Memory B cell (primary cell): ENCODE data around the gene CHCHD1.
A peak's percentile ranks its signal among the peaks of the same experiment; 100 is the strongest.
"Not testable (repeated sequence)": the region's sequence is repeated elsewhere in the genome, so short reads cannot be mapped to it uniquely, and the experiment has no call there.

Experiments used
- ATAC-seq: fragments of 150-1000 bp; cut with Tn5 transposase; 2 replicates; pipeline ENCODE4 v1.10.0; 2021; ENCODE audit warnings: low read depth, mild to moderate bottlenecking, moderate library complexity
- DNase-seq, 2 donors: peaks; one replicate each; pipeline ENCODE4 v3.0.0; 2022; ENCODE audit warnings: low spot score in 2 of 2
- H3K27ac Mint-ChIP-seq: one replicate; pipeline ENCODE4 v1.8.0; 2022; ENCODE audit warnings: mild to moderate bottlenecking, moderate library complexity, mixed read lengths
- H3K27me3 Mint-ChIP-seq: one replicate; pipeline ENCODE4 v1.8.0; 2022; ENCODE audit warnings: mixed read lengths
- H3K36me3 Mint-ChIP-seq: one replicate; pipeline ENCODE4 v1.8.0; 2022; ENCODE audit warnings: mild to moderate bottlenecking, mixed read lengths
- H3K4me1 Mint-ChIP-seq: one replicate; pipeline ENCODE4 v1.8.0; 2022; ENCODE audit warnings: mixed read lengths
- H3K4me3 Mint-ChIP-seq: one replicate; pipeline ENCODE4 v1.8.0; 2022; ENCODE audit warnings: mild to moderate bottlenecking, moderate library complexity, mixed read lengths
- H3K9me3 Mint-ChIP-seq: one replicate; pipeline ENCODE4 v1.8.0; 2022; ENCODE audit warnings: mixed read lengths

The CHCHD1 gene

DNA sequence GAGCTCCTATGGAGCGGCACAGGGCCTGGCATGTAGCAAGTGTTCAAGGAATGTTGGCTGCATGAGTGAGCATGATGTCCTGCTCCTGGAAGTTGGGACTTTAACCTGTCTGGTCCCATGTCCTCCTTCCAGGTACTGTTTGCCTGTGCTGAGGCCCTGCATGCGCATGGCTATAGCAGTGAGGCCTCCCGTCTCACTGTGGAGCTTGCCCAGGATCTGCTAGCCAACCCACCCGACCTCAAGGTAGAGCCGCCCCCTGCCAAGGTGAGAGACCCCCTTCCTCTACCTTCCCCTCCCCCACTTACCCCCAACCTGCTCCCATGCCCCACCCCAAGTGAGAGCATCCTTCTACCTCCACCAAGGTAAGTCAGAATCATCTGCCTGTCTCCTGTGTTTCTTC lies 11.6 kb downstream of the CHCHD1 start:
- Mint-ChIP-seq H3K27me3 (no peaks in the 10 kb centered on the region), H3K4me3 (no peak overlapping the region), H3K36me3 (peaks cover 37% of the 10 kb centered on the region), H3K4me1 (peaks cover 5% of the 10 kb centered on the region), H3K27ac (no peak overlapping the region), H3K9me3 (no peaks in the 10 kb centered on the region)
- no peak for DNase-seq
- ATAC-seq: no peak

DNA sequence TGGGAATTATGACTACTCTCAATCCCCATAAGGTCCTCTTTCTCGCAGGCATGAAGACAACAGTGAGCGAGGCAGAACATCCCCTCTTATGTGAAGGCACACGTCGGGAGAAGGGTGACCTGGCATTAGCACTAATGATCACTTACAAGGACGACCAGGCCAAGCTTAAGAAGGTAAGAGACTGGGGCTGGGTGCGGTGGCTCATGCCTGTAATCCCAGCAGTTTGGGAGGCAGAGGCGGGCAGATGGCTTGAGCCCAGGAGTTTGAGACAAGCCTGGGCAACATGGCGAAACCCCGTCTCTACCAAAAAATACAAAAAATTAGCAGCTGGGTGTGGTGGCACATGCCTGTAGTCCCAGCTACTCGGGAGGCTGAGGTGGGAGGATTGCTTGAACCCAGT lies 13.6 kb downstream of the CHCHD1 start:
- not testable (repeated sequence) for H3K4me1 Mint-ChIP-seq, H3K9me3 Mint-ChIP-seq, H3K27ac Mint-ChIP-seq, ATAC-seq, H3K27me3 Mint-ChIP-seq, DNase-seq, H3K4me3 Mint-ChIP-seq
- peaks cover 24% of the 10 kb centered on the region for H3K36me3 Mint-ChIP-seq

DNA sequence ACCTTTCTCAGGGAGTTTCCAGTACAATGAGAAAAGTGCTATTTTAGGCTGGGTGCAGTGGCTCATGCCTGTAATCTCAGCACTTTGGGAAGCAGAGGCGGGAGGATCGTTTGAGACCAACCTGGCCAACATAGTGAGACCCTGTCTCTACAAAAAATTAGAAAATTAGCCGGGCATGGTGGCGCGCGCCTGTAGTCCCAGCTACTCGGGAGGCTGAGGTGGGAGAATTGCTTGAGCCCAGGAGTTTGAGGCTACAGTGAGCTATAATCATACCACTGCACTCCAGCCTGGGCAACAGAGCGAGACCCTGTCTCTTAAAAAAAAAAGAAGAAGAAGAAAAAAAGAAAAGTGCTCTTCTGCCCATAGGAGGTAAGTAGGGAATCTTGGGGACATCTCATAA lies 14.2 kb downstream of the CHCHD1 start:
- H3K4me1 Mint-ChIP-seq, H3K9me3 Mint-ChIP-seq, H3K27me3 Mint-ChIP-seq, ATAC-seq, H3K4me3 Mint-ChIP-seq, DNase-seq: not testable (repeated sequence)
- Mint-ChIP-seq H3K27ac (peak overlapping the region; percentile 75), H3K36me3 (peaks cover 24% of the 10 kb centered on the region)

DNA sequence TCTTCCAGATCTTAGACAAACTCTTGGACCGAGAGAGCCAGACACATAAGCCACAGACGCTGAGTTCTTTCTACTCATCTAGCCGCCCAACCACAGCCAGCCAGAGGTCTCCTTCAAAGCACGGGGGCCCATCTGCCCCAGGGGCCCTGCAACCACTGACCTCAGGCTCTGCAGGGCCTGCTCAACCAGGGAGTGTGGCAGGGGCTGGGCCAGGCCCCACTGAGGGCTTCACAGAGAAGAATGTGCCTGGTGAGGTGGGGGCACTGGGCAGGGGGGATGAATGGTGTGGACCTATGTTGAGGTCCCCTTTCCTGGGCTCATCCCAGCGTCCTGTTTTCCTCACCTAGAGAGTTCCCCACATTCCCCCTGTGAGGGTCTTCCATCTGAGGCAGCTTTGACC lies 14.9 kb downstream of the CHCHD1 start:
- Mint-ChIP-seq H3K27ac (no peak overlapping the region), H3K27me3 (no peaks in the 10 kb centered on the region), H3K36me3 (peaks cover 24% of the 10 kb centered on the region), H3K9me3 (no peaks in the 10 kb centered on the region), H3K4me1 (peaks cover 2% of the 10 kb centered on the region), H3K4me3 (no peak overlapping the region)
- DNase-seq: no peak
- no peak for ATAC-seq

DNA sequence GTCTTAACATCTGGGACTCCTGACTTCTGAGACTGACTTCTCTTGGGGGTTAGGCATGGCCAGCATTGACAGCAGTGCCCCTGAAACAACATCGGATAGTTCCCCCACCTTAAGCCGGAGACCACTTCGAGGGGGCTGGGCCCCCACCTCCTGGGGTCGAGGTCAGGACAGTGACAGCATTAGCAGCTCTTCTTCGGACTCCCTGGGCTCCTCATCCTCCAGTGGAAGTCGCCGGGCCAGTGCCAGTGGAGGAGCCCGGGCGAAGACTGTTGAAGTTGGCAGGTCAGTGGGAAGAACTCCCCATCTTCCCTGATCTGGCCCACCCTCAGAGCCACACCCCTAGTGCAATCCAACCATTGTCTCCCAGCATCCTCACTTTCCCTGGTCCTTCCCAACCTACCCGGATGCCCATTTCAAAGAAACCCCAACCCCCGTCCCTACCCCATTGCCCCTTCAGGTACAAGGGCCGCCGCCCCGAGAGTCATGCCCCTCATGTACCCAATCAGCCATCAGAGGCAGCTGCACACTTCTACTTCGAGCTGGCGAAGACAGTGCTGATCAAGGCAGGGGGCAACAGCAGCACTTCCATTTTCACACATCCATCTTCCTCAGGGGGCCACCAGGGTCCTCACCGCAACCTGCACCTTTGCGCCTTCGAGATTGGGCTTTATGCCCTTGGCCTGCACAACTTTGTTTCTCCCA lies 15.6 kb downstream of the CHCHD1 start:
- DNase-seq: no peak
- H3K4me1 Mint-ChIP-seq: peaks cover 2% of the 10 kb centered on the region
- ATAC-seq: no peak
- no peak overlapping the region for H3K4me3 Mint-ChIP-seq
- no peaks in the 10 kb centered on the region for H3K27me3 Mint-ChIP-seq
- H3K27ac Mint-ChIP-seq: no peak overlapping the region
- H3K36me3 Mint-ChIP-seq: peaks cover 22% of the 10 kb centered on the region
- H3K9me3 Mint-ChIP-seq: no peaks in the 10 kb centered on the region

DNA sequence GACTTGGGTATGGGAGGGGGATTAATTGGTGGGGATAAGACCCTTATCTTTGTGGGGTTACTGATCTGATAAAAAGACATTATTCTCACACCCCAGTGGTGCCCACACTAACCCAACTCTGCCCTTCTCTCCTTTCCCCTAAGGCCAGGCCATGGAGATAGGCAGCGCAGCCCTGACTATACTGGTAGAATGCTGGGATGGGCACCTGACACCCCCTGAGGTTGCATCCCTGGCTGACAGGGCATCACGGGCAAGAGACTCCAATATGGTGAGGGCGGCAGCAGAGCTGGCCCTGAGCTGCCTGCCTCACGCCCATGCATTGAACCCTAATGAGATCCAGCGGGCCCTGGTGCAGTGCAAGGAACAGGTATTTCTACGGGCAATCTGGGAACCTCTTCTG lies 16.2 kb downstream of the CHCHD1 start:
- H3K36me3 Mint-ChIP-seq: peaks cover 25% of the 10 kb centered on the region
- no peak for DNase-seq
- H3K27me3 Mint-ChIP-seq: no peaks in the 10 kb centered on the region
- H3K4me3 Mint-ChIP-seq: no peak overlapping the region
- H3K9me3 Mint-ChIP-seq: no peaks in the 10 kb centered on the region
- no peak for ATAC-seq
- no peak overlapping the region for H3K27ac Mint-ChIP-seq
- H3K4me1 Mint-ChIP-seq: peaks cover 2% of the 10 kb centered on the region

DNA sequence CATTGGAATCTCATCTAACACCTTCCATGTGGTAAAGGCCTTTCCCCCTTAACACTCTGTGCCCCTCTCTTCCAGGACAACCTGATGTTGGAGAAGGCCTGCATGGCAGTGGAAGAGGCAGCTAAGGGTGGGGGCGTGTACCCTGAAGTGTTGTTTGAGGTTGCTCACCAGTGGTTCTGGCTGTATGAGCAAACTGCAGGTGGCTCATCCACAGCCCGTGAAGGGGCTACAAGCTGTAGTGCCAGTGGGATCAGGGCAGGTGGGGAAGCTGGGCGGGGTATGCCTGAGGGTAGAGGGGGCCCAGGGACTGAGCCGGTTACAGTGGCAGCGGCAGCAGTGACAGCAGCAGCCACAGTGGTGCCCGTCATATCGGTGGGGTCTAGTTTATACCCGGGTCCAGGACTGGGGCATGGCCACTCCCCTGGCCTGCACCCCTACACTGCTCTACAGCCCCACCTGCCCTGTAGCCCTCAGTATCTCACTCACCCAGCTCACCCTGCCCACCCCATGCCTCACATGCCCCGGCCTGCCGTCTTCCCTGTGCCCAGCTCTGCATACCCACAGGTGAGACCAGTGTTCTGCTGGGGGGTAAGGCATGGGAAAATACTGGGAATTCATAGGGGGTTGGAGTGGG lies 17.2 kb downstream of the CHCHD1 start:
- Mint-ChIP-seq H3K27ac (peak overlapping the region; percentile 47), H3K36me3 (peaks cover 30% of the 10 kb centered on the region), H3K27me3 (no peaks in the 10 kb centered on the region), H3K4me3 (no peak overlapping the region), H3K4me1 (peaks cover 7% of the 10 kb centered on the region), H3K9me3 (no peaks in the 10 kb centered on the region)
- ATAC-seq (peak; percentile 11), DNase-seq (no peak)

DNA sequence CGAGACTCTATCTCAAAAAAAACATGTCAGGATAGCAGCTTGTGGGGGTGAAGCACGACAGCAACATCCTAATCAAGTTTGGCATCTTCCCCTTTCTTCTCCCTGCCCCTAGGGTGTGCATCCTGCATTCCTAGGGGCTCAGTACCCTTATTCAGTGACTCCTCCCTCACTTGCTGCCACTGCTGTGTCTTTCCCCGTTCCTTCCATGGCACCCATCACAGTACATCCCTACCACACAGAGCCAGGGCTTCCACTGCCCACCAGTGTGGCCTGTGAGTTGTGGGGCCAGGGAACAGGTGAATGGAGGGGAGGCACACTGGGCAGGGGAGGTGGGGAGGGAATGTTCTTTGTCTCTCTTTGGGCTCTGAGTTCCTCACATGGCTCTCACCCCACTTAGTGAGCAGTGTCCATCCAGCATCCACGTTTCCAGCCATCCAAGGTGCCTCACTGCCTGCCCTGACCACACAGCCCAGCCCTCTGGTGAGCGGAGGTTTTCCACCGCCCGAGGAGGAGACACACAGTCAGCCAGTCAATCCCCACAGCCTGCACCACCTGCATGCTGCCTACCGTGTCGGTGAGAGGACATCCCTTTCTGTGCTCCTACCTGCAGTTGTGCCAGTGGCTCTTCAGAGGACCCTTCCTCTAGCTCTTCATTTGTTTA lies 18.2 kb downstream of the CHCHD1 start:
- Mint-ChIP-seq H3K36me3 (peaks cover 28% of the 10 kb centered on the region), H3K9me3 (no peaks in the 10 kb centered on the region), H3K4me3 (peak overlapping the region; percentile 27), H3K4me1 (peaks cover 7% of the 10 kb centered on the region), H3K27ac (peak overlapping the region; percentile 80), H3K27me3 (no peaks in the 10 kb centered on the region)
- ATAC-seq (no peak), DNase-seq (no peak)

DNA sequence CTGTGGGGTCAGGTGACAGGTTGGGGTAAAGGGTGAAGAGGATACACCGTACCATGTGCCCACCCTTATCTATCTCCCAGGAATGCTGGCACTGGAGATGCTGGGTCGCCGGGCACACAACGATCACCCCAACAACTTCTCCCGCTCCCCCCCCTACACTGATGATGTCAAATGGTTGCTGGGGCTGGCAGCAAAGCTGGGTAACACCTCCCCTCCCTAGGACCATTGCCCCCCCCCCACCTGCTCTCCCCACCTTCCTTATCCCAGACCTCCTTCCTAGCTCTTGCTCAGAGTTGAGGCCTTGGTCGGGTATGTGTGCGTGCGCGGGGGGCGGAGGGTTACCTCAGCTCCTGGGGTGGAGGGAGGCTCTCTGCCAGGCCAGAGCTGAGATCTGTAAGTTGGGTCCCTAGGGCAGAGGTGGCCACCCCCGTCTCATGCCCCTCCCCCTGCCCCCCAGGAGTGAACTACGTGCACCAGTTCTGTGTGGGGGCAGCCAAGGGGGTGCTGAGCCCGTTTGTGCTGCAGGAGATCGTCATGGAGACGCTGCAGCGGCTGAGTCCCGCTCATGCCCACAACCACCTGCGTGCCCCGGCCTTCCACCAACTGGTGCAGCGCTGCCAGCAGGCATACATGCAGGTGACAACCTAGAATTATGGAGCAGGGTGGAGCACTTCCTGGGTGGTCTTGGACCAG lies 18.9 kb downstream of the CHCHD1 start:
- Mint-ChIP-seq H3K36me3 (peaks cover 25% of the 10 kb centered on the region), H3K4me1 (peaks cover 8% of the 10 kb centered on the region), H3K27ac (no peak overlapping the region), H3K9me3 (no peaks in the 10 kb centered on the region), H3K4me3 (no peak overlapping the region), H3K27me3 (no peaks in the 10 kb centered on the region)
- ATAC-seq (no peak), DNase-seq (no peak)

DNA sequence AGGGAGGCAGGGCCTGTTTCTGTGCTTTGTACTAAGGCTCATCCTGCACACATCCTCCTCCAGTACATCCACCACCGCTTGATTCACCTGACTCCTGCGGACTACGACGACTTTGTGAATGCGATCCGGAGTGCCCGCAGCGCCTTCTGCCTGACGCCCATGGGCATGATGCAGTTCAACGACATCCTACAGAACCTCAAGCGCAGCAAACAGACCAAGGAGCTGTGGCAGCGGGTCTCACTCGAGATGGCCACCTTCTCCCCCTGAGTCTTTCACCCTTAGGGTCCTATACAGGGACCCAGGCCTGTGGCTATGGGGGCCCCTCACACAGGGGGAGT lies 19.4 kb downstream of the CHCHD1 start:
- Mint-ChIP-seq H3K9me3 (no peaks in the 10 kb centered on the region), H3K36me3 (peaks cover 26% of the 10 kb centered on the region), H3K27me3 (no peaks in the 10 kb centered on the region), H3K27ac (no peak overlapping the region), H3K4me3 (no peak overlapping the region), H3K4me1 (peaks cover 10% of the 10 kb centered on the region)
- DNase-seq (no peak), ATAC-seq (no peak)

DNA sequence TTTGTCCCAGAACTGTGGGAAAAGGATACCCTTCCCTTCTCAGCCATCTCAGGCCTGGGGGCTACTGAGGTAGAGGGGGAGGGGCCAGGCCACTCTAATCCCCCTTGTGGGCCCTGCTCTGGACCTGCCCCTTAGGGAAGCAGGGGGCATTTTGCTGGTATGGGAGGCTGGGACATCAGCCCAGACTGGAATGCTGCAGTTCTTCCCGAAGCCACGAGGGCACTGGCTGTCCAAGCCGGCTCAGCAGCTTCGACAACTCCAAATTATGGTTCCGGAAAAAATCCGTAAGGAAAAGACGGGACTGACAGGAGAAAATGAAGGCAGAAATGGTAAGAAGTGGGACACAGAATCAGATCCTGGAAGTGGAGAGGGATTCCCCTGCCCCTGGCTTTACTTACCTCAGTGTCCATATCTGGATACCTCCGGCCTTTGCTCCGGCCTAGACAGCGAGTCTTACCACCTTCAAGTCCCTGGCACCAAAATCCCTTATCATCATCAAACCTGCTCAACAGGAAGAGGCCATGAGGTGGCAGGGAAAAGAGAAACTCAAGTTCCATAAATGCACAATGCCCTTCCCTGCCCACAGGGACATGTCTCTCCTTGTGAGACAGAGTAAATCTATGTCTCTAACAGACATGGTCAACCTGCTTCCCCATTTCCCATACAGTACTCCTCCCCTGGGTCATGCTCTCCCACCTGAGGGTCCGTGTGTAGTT lies 20.6 kb downstream of the CHCHD1 start:
- H3K4me1 Mint-ChIP-seq: peaks cover 15% of the 10 kb centered on the region
- H3K4me3 Mint-ChIP-seq: no peak overlapping the region
- H3K27ac Mint-ChIP-seq: no peak overlapping the region
- no peak for ATAC-seq
- no peaks in the 10 kb centered on the region for H3K9me3 Mint-ChIP-seq
- H3K27me3 Mint-ChIP-seq: no peaks in the 10 kb centered on the region
- H3K36me3 Mint-ChIP-seq: peaks cover 32% of the 10 kb centered on the region
- DNase-seq: no peak

DNA sequence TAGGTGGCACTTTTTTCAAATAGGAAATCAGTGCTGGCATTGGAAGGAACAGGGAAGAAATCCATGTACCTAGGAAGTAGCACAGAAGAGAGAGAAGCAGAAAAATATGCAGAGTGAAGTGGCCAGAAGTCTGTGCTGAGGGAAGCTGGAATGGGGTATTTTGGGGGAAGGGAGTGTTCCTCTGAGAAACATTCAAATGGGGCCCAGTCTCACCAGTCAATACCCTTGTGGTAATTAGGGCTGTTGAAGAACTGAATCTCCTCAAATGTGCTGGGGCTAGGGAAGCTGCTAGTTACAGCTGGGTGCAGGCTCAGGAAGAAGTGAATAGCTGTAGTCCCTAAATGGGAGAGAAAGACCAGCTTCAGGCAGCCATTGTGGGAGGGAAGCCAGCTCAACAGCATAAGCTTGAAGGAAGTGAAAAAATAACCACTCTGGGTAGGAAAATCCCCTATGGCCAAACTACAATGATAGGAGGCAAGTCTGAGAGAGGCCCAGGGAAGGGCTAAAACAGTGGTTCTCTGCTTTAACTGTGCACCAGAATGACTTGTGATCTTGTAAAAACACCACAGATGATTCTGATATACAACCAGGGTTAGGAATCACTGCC lies 21.9 kb downstream of the CHCHD1 start:
- Mint-ChIP-seq H3K4me1 (peaks cover 15% of the 10 kb centered on the region), H3K36me3 (peaks cover 29% of the 10 kb centered on the region), H3K27ac (peak overlapping the region; percentile 68), H3K27me3 (no peaks in the 10 kb centered on the region), H3K4me3 (no peak overlapping the region), H3K9me3 (no peaks in the 10 kb centered on the region)
- no peak for DNase-seq
- ATAC-seq: peak; percentile 79

DNA sequence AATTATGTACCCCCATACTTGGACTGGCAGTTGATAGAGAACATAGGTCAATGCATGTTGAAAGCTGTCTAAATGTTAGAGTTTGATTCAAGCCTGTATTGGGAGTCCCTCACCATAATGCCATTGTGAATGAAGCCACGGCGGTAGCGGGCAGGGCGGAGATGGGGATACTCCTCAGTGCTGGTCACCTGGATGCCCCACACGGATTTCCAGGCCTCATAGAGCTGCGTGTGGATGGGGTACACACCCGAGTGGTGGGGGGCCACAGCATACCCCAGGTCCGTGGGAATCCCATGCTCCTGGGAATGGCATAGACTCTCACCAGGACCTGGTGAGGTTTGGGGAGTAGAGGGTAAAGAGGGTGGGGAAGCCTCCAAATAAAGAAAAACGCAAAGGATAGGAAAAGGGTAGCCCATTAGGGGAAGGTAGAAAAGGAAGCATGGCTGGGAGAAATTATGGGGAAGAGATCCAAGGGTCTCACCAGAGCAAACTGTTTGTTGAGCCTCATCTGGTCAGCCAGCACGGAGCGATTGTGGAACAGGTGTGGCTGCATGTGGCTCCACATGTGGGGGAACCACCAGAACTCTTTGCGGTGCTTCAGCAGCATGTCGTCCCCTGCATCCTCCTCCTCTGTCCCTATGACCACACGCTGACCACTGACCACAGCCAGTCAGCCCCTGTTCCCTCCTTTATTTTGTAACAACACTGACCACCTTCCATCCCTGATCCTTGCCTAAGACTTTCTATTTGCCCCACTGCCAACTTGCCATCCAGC lies 24.5 kb downstream of the CHCHD1 start:
- no peak overlapping the region for H3K4me3 Mint-ChIP-seq

More for the DNA sequence above, 24.5 kb downstream of the CHCHD1 start:
- no peak overlapping the region for H3K27ac Mint-ChIP-seq
- no peaks in the 10 kb centered on the region for H3K9me3 Mint-ChIP-seq
- no peak for DNase-seq
- H3K4me1 Mint-ChIP-seq: peaks cover 31% of the 10 kb centered on the region
- H3K36me3 Mint-ChIP-seq: peaks cover 33% of the 10 kb centered on the region
- ATAC-seq: no peak
- H3K27me3 Mint-ChIP-seq: no peaks in the 10 kb centered on the region
